Forelimb muscle (tissue), 1 donor: Measurements from ENCODE around the gene PACSIN2. TPM values are rescaled to one million over a fixed set of nuclear protein-coding genes. Genes with fewer than 3 reads are reported as not detected.
A peak's percentile ranks its signal among the peaks of the same experiment; 100 is the strongest.
"Not testable (repeated sequence)": the region's sequence is repeated elsewhere in the genome, so short reads cannot be mapped to it uniquely, and the experiment has no call there.

Experiments
- DNase-seq: peaks from one replicate; pipeline ENCODE4 v3.0.0-alpha.2; 2013; ENCODE audit warnings: low read depth
- polyA plus RNA-seq: library from polyadenylated mRNA; unstranded; fragments of 120-200 nt; gene quantifications from one replicate; pipeline ENCODE4 v1.2.1, GENCODE V29; 2013; ENCODE audit not compliant: insufficient read length

PACSIN2 gene
- polyA plus RNA-seq, 1 donor: 28.3 TPM

GRCh38 chr22:43012390-43012789 lies 2.6 kb downstream of the PACSIN2 start:
- no peak for DNase-seq

GRCh38 chr22:43011079-43011478 lies 3.9 kb downstream of the PACSIN2 start:
- DNase-seq: no peak

DNA sequence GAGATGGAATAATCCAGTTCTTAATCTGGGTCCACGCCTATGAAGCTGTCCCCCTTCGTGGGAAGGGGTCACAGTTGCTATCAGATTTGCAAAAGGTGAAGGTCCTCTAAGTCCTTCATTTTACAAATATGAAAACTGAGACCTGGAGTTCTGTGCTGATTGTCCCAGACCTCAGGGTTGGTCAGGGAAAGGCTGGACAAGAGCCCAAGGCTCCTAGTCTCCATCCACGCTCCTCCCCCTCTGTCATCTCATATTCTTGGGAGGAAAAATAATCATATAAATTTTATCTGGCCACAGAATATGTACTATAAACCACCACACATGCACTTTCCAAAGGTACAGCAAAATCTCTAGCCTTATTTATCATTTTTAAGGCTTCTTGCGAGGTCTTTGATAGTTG lies 5.5 kb downstream of the PACSIN2 start:
- DNase-seq: no peak

- DNase-seq: no peak
Measured at GRCh38 chr22:43008921-43009320, 6.0 kb downstream of the PACSIN2 start.

DNA sequence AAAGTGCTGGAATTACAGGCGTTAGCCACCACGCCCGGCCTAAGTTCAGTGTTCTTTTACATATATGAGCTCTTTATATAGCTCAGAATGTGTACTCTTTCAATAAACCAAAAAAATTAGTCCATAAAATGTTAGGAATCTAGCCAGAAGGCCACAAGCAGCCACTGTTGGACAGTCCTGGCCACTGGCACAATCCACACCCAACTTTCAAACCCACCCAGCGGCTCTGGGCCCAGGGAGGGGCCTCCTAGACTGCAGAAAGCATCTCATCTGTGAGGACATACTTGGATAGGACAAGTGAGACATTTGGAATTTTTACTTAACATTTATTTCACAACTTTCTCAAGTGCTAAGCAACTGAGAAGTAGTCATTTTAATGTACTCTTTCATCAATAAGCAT lies 6.4 kb downstream of the PACSIN2 start:
- DNase-seq: no peak

DNA sequence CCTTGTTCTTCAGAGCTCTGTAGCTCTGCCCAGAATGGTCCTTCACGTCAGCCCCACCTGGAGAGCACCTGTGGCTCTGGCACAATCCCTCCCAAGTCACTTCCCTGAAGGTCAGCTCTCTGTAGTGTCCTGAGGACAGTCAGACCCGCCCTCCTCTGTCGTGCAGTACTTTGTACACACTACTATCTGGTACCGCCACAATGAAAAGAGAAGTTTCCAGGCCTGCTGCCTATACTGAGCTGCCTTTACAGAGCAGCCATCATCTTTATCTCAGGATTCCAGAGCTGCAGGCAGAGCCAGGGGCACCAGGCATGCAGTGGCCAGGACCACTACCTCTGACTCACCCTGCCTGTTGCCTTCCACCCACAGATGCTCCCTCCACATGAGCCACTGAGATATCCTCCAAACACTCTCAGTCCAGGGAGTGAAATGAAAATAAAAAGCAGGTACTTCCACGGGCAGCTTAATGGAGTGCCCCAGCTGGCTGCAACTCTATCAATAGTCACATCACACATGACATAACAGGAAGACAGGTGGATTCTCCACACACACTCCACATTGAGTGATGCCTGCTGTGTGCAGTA lies 7.3 kb downstream of the PACSIN2 start:
- DNase-seq: no peak

GRCh38 chr22:43006753-43007152 lies 8.2 kb downstream of the PACSIN2 start:
- no peak for DNase-seq

DNA sequence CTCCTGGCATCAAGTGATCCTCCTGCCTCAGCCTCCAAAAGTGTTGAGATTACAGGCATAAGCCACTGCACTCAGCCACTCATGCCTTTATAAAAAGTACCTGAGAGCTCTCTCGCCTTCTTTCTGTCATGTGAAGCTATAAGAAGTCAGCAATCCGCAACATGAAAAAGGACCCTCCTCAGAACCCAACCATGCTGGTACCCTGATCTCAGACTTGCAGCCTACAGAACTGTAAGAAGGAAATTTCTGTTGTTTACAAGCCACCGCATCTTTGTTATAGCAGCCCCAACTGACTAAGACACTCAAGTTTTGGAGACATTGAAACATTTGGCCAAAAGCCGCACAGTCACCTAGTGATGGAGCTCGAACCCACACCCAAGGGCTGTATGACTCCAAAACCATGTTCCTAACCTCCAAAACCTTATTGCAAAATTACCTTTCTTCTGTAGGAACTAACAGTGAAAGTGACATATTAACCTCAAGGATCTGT lies 8.9 kb downstream of the PACSIN2 start:
- no peak for DNase-seq

GRCh38 chr22:43005106-43005505 lies 9.8 kb downstream of the PACSIN2 start:
- no peak for DNase-seq

- DNase-seq: no peak
Measured at GRCh38 chr22:43004362-43005035, 10.4 kb downstream of the PACSIN2 start.

DNA sequence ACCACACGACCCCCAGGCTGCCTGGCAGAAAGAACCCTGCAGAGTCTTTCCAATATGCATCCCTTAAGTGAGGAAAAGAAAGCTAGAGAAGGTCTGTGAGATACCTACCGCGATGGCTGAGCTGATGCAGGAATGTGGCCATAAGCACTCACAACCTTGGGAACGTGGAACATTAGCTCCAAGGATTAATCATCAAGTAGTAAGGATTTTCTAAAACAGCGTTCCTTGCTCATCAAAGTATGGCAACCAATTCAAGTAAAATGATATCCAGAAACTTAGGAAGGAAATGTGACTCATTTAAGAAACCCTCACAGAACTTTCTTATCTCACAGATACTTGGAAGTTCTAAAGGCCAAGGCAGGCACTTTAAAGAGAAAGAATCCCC lies 12.8 kb downstream of the PACSIN2 start:
- no peak for DNase-seq

- no peak for DNase-seq
Measured at GRCh38 chr22:43001271-43002201, 13.4 kb downstream of the PACSIN2 start.

DNA sequence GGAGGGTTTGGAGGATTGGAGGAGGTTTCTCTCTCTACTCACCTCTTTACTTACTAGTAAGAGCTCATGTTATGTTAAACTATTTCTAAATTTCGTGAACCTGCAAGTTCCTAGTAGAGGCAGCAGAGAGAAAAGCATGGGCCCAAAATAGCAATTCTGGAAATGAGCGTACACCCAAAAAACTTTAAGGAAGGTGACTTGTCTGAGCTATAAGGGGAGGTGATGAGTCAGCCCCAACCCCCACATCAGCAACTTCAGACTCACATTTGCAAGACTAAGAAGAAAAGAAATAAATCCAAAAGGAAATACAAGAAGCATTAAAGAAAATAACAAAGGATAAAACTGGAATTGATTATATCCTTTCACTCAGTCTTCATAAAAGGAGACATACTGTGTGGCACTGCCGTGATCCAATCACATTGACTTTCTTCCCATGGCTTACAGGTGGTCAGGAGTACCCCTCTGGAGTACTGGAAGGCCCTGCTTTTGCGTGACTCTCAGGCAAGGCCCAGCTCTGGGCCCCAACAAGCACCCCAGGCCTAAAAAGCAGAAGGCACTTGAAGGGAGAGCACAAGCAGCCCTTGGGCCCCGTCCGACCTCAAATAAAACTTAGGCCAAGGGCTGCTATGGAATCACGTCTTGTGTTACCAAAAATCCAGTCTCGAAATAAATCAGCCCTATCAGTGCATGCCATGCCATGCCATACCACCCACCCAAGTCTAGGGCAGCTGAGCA lies 14.3 kb downstream of the PACSIN2 start:
- DNase-seq: no peak

DNA sequence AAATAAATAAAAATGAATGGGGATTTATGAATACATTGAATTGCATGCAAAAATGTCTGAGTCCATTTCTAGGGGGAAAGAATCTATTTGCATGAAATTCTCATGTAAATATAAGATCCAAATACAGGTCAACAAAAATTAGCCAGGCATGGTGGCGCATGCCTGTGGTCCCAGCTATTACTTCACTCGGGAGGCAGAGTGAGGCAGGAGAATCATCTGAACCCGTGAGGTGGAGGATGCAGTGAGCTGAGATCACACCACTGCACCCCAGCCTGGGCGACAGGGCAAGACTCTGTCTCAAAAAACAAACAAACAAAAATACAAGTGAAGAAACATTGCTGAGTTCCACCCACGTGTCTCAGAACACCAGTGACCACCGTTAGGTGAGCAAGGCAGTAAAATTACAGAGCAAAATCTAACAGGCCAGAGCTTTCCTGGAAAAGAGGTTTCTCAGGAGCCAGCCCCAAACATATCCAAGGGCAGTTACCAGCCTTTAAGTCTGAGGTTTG lies 17.3 kb downstream of the PACSIN2 start:
- DNase-seq: no peak

DNA sequence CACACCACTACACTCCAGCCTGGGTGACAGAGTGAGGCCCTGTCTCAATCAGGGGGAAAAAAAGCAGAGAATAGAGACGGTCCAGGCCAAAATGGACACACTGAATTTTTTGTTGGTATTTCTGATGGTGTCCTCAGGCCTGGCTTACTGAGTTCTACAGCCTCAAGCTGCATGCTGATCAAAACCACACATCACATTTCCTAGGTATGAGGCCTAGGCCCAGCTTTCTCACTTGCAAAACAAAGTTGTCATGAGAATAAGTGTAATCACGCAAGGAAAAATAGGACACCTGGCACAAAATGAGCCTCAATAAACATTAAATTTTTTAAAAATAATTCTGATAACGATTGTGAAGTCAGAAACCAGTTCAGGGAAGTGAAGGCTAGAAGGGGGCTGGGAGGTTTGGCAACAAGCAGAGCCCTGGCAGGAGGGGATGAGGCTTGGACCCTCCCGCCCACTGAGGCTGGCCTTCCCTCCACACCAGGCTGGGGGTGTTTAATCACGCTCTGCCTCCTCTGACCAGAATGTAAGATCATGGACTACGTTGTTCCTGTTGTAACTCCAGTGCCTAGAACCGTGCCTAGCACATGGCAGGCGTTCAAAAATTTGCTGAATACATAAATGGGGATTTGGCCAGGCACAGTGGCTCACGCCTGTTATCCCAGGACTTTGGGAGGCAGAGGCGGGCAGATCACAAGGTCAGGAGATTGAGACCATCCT lies 18.1 kb downstream of the PACSIN2 start:
- no peak for DNase-seq

GRCh38 chr22:42995654-42996053 lies 19.3 kb downstream of the PACSIN2 start:
- DNase-seq: not testable (repeated sequence)

DNA sequence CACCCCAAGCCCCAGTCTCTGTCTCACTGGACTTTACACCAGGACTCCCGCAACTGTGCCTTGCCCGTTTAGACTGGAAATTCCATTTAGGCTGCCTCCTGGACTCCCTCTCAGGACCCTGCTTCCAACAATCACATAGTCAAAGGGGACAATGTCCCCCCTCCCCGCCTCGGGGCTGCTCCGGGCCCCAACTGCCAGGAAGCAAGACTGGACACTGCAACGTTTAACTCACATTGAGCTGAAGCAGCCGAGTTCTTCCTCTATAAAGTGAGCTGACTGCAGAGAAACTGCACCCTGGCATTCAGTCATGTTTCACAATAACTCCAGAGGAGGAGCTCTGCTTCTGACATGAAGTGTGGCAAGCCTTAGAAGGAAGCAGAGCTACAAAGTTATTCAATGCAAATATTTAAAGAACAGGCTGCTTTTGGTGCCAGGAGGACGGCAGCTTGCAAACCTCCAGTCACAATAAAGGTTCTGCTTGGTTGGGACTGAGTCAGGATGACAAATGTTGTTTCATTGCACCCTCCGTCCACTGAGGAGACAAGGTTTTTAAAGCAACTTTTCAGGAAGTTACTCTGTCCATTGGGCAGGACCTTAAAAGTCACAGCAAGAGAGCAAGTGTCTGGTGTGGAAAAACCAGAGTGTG lies 19.9 kb downstream of the PACSIN2 start:
- DNase-seq: peak; percentile 67

GRCh38 chr22:42994276-42994916 lies 20.6 kb downstream of the PACSIN2 start:
- DNase-seq: no peak

DNA sequence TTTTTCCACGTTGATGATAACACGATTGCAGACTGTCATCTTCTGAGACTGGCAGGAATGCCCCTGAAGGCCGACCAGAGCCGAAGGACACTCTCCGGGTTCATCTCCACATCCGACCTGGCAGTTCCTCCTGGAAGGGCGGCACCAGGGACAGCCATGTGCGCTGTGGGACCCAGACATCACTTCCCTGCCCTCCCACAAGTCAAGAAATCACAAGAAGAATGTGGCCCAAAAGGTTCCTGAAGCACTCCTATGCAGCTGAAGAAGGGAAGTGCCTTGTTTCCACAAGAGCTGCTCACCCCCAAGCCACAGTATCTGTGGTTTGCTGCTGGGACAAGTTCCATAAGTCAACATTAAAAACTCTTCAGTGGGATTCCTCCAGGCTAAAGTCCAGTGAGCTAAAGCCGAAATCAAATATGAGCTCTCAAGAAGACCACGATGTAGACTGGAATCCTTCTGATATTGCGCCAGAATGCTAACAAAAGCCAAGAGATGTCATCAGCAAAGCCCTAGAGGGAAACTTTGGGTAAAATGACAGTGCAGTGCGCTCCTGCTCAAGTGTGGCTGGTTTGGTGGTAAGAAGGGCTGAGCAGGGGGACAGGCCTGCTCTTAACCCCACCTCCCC lies 21.2 kb downstream of the PACSIN2 start:
- no peak for DNase-seq
